ENCODE results near the gene IPPK.

DNA sequence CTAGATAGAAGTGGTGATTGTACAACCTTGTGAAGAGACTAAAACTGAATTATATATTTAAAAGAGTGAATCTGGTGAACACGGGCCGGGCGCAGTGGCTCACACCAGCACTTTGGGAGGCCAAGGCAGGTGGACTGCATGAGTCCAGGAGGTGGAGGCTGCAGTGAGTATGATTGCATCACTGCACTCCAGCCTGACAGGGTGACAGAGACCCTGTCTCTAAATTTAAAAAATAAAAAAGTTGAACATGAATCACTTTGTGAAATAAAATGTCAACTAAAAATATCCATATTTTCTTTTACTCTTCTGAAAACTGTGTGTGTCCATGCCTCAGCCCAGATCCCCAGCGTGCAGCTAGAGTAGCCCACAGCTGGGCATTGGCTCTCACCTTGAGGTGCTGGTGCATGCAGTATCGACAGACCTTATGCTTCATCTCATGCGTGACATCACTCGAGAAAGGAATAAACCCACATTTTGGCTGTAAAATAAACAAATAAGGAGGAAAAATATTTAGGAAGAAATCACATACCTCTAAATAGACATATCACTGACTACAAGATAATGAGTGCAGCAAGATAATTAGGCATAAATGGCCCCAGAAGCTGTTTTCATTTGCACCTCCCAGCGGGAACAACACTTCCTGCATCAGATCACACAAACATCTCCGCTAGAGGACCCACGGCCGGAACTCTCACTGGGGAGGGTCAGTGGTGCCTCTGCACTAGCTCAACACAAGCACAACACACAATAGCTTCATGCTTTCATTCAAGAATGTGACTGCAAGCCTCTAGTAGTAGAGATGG lies 22.1 kb downstream of the IPPK start:
- TF ChIP-seq, protein P1, sequence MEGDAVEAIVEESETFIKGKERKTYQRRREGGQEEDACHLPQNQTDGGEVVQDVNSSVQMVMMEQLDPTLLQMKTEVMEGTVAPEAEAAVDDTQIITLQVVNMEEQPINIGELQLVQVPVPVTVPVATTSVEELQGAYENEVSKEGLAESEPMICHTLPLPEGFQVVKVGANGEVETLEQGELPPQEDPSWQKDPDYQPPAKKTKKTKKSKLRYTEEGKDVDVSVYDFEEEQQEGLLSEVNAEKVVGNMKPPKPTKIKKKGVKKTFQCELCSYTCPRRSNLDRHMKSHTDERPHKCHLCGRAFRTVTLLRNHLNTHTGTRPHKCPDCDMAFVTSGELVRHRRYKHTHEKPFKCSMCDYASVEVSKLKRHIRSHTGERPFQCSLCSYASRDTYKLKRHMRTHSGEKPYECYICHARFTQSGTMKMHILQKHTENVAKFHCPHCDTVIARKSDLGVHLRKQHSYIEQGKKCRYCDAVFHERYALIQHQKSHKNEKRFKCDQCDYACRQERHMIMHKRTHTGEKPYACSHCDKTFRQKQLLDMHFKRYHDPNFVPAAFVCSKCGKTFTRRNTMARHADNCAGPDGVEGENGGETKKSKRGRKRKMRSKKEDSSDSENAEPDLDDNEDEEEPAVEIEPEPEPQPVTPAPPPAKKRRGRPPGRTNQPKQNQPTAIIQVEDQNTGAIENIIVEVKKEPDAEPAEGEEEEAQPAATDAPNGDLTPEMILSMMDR (IDR thresholded peaks at IDR 0.05) = no peak
- no peak for TF ChIP-seq POLR2A (IDR thresholded peaks at IDR 0.05)

All from lower leg skin (tissue), 3 donors.